Ishikawa (cell line): ENCODE measurements around the gene NCEH1.
A peak's percentile ranks its signal among the peaks of the same experiment; 100 is the strongest.

ENCODE experiments used
- CEBPB ChIP-seq: IDR thresholded peaks from 2 replicates; pipeline ENCODE4 v1.6.1; 2012
- CREB1 ChIP-seq: IDR thresholded peaks from 2 replicates; pipeline ENCODE4 v1.6.1; 2012; ENCODE audit warnings: low read depth
- EGR1 ChIP-seq: IDR thresholded peaks from 2 replicates; pipeline ENCODE4 v1.6.1; 2012
- EP300 ChIP-seq: IDR thresholded peaks from 2 replicates; pipeline ENCODE4 v1.6.1; 2012; ENCODE audit warnings: borderline replicate concordance
- FOXM1 ChIP-seq: IDR thresholded peaks from 2 replicates; pipeline ENCODE4 v1.6.1; 2012; ENCODE audit warnings: low read depth, borderline replicate concordance
- NFIC ChIP-seq: IDR thresholded peaks from 2 replicates; pipeline ENCODE4 v1.6.1; 2012
- RAD21 ChIP-seq: IDR thresholded peaks from 2 replicates; pipeline ENCODE4 v1.6.1; 2012; ENCODE audit warnings: low read depth
- TAF1 ChIP-seq: IDR thresholded peaks from 2 replicates; pipeline ENCODE4 v1.6.1; 2012; ENCODE audit warnings: low read depth, mild to moderate bottlenecking
- TCF12 ChIP-seq: IDR thresholded peaks from 2 replicates; pipeline ENCODE4 v1.6.1; 2012; ENCODE audit warnings: low read depth
- TEAD4 ChIP-seq: IDR thresholded peaks from 2 replicates; pipeline ENCODE4 v1.6.1; 2012
- YY1 ChIP-seq: IDR thresholded peaks from 2 replicates; pipeline ENCODE4 v1.6.1; 2012; ENCODE audit warnings: low read depth
- ZBTB7A ChIP-seq: IDR thresholded peaks from 2 replicates; pipeline ENCODE4 v1.6.1; 2012; ENCODE audit warnings: low read depth
- TF ChIP-seq, protein P1 (sequence below): IDR thresholded peaks from 2 replicates; pipeline ENCODE4 v1.6.1; 2012
- TF ChIP-seq, protein P2 (sequence below): IDR thresholded peaks from 2 replicates; pipeline ENCODE4 v1.6.1; 2012
- TF ChIP-seq, protein P3 (sequence below): IDR thresholded peaks from 2 replicates; pipeline ENCODE4 v1.6.1; 2012; ENCODE audit warnings: low read depth, mild to moderate bottlenecking

The NCEH1 gene, protein sequence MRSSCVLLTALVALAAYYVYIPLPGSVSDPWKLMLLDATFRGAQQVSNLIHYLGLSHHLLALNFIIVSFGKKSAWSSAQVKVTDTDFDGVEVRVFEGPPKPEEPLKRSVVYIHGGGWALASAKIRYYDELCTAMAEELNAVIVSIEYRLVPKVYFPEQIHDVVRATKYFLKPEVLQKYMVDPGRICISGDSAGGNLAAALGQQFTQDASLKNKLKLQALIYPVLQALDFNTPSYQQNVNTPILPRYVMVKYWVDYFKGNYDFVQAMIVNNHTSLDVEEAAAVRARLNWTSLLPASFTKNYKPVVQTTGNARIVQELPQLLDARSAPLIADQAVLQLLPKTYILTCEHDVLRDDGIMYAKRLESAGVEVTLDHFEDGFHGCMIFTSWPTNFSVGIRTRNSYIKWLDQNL

DNA sequence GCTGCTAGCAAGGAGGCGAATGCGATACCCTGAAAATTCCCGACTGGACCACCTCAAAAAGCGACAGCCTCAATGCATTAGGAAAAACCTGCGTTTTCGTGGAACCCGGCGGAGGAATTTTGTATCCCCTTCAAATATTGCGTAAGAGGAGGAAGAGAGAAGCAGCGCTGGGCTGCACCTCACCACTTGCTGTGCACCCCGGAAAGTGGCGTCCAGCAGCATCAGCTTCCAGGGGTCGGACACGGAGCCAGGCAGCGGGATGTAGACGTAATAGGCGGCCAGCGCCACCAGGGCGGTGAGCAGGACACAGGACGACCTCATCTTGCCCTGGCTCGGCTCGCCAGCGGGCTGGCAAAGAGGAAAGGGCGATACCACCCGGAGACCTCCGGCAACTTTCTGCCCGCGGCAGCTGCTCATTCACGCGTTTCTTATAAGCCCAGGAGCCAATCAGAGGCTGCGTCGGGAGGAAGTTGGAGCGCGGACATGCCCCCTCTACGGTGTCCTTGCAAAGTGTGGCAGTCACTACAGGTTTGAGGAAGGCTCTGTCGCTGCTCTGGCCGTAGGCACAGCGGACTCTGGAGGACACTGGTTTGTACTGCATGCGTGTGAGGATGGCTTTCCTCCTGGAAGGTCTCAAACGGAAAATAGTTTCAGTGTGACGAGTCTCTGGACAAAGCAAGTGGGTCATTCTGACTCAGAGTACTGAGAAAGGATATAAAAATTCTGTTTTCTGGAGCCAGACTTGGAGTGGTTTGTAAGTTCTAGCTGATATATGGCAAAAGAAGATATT lies at the start of gene NCEH1:
Gene NCEH1, minus strand, starts transcription at position 404 of the 790 bp plus-strand sequence. Its CDS starts 83 bp downstream, at position 321.
- TF ChIP-seq CREB1 (peak; percentile 45; the same call in 1 of the 2 replicates), TEAD4 (peak; percentile 32; the same call in 1 of the 2 replicates), NFIC (peak; percentile 17; the same call in 1 of the 2 replicates), RAD21 (peak; percentile 79), EGR1 (no peak), TAF1 (peak; percentile 81), CEBPB (peak; percentile 99), YY1 (0 out of 2 replicates have a peak, but pooled peaks have one; percentile 52), TCF12 (peak; percentile 67), ZBTB7A (no peak), EP300 (no peak), FOXM1 (0 out of 2 replicates have a peak, but pooled peaks have one; percentile 31)
- TF ChIP-seq, protein P1, sequence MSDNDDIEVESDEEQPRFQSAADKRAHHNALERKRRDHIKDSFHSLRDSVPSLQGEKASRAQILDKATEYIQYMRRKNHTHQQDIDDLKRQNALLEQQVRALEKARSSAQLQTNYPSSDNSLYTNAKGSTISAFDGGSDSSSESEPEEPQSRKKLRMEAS = peak; percentile 75
- TF ChIP-seq, protein P2, sequence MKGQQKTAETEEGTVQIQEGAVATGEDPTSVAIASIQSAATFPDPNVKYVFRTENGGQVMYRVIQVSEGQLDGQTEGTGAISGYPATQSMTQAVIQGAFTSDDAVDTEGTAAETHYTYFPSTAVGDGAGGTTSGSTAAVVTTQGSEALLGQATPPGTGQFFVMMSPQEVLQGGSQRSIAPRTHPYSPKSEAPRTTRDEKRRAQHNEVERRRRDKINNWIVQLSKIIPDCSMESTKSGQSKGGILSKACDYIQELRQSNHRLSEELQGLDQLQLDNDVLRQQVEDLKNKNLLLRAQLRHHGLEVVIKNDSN = peak; percentile 14; the same call in 1 of the 2 replicates
- TF ChIP-seq, protein P3, sequence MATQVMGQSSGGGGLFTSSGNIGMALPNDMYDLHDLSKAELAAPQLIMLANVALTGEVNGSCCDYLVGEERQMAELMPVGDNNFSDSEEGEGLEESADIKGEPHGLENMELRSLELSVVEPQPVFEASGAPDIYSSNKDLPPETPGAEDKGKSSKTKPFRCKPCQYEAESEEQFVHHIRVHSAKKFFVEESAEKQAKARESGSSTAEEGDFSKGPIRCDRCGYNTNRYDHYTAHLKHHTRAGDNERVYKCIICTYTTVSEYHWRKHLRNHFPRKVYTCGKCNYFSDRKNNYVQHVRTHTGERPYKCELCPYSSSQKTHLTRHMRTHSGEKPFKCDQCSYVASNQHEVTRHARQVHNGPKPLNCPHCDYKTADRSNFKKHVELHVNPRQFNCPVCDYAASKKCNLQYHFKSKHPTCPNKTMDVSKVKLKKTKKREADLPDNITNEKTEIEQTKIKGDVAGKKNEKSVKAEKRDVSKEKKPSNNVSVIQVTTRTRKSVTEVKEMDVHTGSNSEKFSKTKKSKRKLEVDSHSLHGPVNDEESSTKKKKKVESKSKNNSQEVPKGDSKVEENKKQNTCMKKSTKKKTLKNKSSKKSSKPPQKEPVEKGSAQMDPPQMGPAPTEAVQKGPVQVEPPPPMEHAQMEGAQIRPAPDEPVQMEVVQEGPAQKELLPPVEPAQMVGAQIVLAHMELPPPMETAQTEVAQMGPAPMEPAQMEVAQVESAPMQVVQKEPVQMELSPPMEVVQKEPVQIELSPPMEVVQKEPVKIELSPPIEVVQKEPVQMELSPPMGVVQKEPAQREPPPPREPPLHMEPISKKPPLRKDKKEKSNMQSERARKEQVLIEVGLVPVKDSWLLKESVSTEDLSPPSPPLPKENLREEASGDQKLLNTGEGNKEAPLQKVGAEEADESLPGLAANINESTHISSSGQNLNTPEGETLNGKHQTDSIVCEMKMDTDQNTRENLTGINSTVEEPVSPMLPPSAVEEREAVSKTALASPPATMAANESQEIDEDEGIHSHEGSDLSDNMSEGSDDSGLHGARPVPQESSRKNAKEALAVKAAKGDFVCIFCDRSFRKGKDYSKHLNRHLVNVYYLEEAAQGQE = no peak

DNA sequence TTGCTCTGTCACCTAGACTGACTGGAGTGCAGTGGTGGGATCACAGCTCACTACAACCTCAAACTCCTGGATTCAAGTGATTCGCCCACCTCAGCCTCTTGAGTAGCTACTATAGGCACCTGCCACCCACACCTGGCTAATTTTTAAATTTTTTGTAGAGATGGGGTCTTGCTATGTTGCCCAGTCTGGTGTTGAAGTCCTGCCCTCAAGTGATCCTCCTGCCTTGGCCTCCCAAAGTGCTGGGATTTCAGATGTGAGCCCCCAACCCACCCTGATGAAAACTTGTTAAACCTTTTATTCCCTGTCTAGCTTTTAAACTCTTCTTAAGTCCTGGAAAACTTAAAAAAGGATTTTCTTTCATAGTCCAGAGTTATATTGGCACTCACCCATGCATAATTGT lies 42.3 kb upstream of the NCEH1 start:
- no peak for TF ChIP-seq NFIC
- TF ChIP-seq CREB1 = no peak

DNA sequence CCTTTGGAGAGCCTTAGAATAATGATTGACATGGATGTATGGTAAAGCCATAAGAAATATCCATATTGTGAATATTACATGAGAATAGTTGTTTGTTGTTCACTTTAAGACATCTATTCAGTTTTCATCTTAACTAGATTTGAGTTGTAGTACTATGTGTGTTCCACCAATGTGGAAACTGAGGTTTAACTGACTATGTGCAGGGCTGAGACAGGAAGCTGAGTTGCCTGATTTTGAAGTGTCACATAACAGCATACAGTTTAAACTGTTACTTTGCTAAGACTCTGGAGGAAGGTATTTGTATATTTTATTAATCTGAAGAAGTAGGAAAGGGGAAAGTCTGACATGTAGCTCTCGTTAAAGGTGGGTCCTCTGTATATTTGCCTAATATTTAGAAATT lies 41.8 kb upstream of the NCEH1 start:
- no peak for TF ChIP-seq CEBPB
- TF ChIP-seq FOXM1 = no peak

DNA sequence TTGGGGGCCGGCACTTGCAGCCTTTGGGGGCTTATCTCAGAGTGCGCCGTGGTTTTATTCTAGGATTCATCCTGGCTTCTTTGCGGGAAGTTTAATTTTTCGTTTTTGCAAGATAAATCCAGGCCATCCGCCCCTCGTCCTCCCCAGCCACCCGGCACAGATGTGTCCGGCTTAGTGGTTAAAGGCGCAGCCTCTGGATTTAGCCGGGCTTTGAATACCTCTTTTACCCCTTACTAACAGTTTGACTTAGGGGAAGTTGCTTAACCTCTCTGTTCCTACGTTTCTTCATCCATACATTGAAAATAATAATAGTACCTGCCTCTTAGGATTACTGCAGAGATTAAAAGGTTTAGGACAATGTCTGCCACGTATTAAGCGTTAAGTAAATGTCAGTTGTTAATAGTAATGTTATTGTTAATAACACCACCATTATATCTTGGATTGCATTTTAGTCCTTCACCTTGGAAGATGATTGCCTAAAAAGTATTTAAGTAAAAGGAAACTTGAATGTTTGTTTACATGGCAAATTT lies 40.4 kb upstream of the NCEH1 start:
- TF ChIP-seq EGR1 = no peak
- TF ChIP-seq CEBPB = no peak
- no peak for TF ChIP-seq EP300
- no peak for TF ChIP-seq TCF12
- TF ChIP-seq, protein P1 = no peak
- no peak for TF ChIP-seq TEAD4
- TF ChIP-seq YY1 = no peak
- TF ChIP-seq TAF1 = no peak
- TF ChIP-seq CREB1 = no peak
- no peak for TF ChIP-seq RAD21
- TF ChIP-seq FOXM1 = no peak
- TF ChIP-seq, protein P3 = no peak
- TF ChIP-seq ZBTB7A = no peak

DNA sequence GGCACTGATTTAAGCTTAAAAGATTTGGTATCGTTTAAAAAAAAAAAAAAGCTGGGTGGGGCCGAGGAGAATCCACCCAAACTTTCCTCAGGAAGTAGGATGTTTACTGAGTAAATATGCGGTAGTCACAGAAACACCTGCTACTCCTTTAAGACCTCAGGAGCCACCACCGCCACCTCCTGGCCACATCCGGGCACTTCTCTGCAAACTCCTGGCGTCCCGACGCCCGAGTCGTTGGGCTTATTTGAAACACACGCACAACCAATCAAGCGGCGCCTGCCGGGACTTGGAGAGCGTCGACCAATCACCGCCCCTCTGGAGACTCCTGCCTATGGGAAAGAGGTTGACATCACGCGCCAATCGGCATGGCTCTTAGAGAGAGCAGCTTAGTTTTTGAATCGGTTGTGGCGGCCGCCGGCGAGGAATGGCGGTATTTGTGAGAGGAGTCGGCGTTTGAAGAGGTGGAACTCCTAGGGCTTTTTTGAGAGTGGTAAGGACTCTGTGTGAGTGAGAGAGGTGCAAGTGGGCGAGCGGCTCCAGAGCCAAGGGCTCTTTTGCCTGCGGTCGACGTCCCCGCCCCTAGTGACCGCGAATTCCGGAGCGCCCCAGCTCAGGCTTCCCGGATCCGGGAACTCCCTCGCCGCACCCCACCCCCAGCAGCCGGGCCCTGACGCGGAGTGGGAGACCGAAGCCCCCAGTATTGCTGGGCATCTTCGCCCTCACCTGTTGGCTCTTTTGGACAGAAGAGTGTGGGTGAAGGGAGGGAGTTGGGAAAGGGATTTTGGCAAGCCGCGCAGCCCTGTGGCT lies 39.7 kb upstream of the NCEH1 start, which contains the start of gene ECT2:
Gene ECT2, plus strand, starts transcription at position 359 of the 807 bp plus-strand sequence. CDS start 3,805 bp downstream, outside the sequence.
- TF ChIP-seq, protein P3 = no peak
- no peak for TF ChIP-seq EGR1
- TF ChIP-seq TAF1 = peak; percentile 94
- TF ChIP-seq, protein P2 = peak; percentile 48; the same call in 1 of the 2 replicates
- peak; percentile 98 for TF ChIP-seq FOXM1
- no peak for TF ChIP-seq NFIC
- TF ChIP-seq RAD21 = peak; percentile 59
- TF ChIP-seq TCF12 = peak; percentile 54; the same call in 1 of the 2 replicates
- TF ChIP-seq EP300 = peak; percentile 6; the same call in 1 of the 2 replicates
- peak; percentile 86 for TF ChIP-seq YY1
- TF ChIP-seq, protein P1 = peak; percentile 75
- TF ChIP-seq TEAD4 = peak; percentile 40; the same call in 1 of the 2 replicates
- no peak for TF ChIP-seq CEBPB
- TF ChIP-seq CREB1 = 0 out of 2 replicates have a peak, but pooled peaks have one; percentile 23
- TF ChIP-seq ZBTB7A = peak; percentile 74
